Neural progenitor cell (in vitro differentiated cells): Measurements from ENCODE around the gene KLHDC9.

Source experiments
- CTCF ChIP-seq: fragments of 200-600 bp; sonication (generic); IDR thresholded peaks from 2 replicates; pipeline ENCODE4 v1.5.1; 2017; ENCODE audit warnings: antibody characterized with exemption, mild to moderate bottlenecking
- EZH2 ChIP-seq: fragments of 200-600 bp; sonication (generic); IDR thresholded peaks from 2 replicates; pipeline ENCODE4 v1.6.1; 2017; ENCODE audit warnings: antibody characterized with exemption, mild to moderate bottlenecking, moderate library complexity

GRCh38 chr1:161089938-161090337 lies 8.2 kb upstream of the KLHDC9 start:
- TF ChIP-seq EZH2 (no peak), CTCF (no peak)
